ENCODE measurements around the gene PCAT7.

- TF ChIP-seq CTCF (IDR thresholded peaks at IDR 0.05) (no peak), USF2 (IDR thresholded peaks at IDR 0.05) (no peak), KDM1A (IDR thresholded peaks at IDR 0.05; ENCODE audit: low read depth) (no peak), EP300 (IDR thresholded peaks at IDR 0.05) (no peak), BCL3 (IDR thresholded peaks at IDR 0.05) (no peak), REST (IDR thresholded peaks at IDR 0.05) (no peak), CHD2 (IDR thresholded peaks at IDR 0.05; ENCODE audit: low read length, partially characterized antibody) (no peak), MAX (IDR thresholded peaks at IDR 0.05) (no peak), TFCP2L1 (CRISPR knock-in tag; IDR thresholded peaks at IDR 0.05) (no peak), MAZ (IDR thresholded peaks at IDR 0.05; ENCODE audit: borderline replicate concordance, low read depth, low read length) (no peak), NPAS2 (CRISPR knock-in tag; IDR thresholded peaks at IDR 0.05; ENCODE audit: borderline replicate concordance) (no peak), POLR2A (IDR thresholded peaks at IDR 0.05; ENCODE audit: low read length) (no peak), RAD21 (conservative IDR thresholded peaks at IDR 0.05 in 1 of 2, IDR thresholded peaks at IDR 0.05 in 1 of 2) (no peak)
Observed at GRCh38 chr9:94511955-94512265, 43.0 kb upstream of the PCAT7 start.

All from A549 (cell line).